Measurements from ENCODE around the gene SLC35F1. TPM values are rescaled to one million over a fixed set of nuclear protein-coding genes. Genes with fewer than 3 reads are reported as not detected.

The SLC35F1 gene
- total and polyA plus RNA-seq, 9 of the 15 experiments (the other 6 are each of a cell fraction or from before 2014, with no cell fraction given): 0.03 to 0.06 TPM; not detected in 7

DNA sequence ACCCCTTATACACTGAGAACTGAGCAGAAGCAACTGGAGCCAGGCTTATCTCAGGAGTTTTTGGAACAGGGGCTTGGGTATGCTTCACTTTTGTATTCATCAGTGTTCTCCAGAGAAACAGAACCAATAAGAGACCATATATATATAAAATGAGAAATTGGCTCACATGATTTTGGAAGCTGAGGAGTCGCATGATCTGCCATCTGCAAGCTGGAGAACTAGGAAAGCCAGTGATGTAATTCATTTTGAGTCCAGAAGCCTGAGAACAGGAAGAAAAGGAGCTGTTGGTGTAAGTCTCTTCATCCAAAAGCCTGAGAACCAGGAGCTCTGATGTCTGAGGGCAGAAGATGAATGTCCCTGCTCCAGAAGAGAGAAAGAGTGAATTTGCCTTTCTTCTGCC is 272.0 kb downstream of the SLC35F1 start (continued):
- TF ChIP-seq, protein P1, sequence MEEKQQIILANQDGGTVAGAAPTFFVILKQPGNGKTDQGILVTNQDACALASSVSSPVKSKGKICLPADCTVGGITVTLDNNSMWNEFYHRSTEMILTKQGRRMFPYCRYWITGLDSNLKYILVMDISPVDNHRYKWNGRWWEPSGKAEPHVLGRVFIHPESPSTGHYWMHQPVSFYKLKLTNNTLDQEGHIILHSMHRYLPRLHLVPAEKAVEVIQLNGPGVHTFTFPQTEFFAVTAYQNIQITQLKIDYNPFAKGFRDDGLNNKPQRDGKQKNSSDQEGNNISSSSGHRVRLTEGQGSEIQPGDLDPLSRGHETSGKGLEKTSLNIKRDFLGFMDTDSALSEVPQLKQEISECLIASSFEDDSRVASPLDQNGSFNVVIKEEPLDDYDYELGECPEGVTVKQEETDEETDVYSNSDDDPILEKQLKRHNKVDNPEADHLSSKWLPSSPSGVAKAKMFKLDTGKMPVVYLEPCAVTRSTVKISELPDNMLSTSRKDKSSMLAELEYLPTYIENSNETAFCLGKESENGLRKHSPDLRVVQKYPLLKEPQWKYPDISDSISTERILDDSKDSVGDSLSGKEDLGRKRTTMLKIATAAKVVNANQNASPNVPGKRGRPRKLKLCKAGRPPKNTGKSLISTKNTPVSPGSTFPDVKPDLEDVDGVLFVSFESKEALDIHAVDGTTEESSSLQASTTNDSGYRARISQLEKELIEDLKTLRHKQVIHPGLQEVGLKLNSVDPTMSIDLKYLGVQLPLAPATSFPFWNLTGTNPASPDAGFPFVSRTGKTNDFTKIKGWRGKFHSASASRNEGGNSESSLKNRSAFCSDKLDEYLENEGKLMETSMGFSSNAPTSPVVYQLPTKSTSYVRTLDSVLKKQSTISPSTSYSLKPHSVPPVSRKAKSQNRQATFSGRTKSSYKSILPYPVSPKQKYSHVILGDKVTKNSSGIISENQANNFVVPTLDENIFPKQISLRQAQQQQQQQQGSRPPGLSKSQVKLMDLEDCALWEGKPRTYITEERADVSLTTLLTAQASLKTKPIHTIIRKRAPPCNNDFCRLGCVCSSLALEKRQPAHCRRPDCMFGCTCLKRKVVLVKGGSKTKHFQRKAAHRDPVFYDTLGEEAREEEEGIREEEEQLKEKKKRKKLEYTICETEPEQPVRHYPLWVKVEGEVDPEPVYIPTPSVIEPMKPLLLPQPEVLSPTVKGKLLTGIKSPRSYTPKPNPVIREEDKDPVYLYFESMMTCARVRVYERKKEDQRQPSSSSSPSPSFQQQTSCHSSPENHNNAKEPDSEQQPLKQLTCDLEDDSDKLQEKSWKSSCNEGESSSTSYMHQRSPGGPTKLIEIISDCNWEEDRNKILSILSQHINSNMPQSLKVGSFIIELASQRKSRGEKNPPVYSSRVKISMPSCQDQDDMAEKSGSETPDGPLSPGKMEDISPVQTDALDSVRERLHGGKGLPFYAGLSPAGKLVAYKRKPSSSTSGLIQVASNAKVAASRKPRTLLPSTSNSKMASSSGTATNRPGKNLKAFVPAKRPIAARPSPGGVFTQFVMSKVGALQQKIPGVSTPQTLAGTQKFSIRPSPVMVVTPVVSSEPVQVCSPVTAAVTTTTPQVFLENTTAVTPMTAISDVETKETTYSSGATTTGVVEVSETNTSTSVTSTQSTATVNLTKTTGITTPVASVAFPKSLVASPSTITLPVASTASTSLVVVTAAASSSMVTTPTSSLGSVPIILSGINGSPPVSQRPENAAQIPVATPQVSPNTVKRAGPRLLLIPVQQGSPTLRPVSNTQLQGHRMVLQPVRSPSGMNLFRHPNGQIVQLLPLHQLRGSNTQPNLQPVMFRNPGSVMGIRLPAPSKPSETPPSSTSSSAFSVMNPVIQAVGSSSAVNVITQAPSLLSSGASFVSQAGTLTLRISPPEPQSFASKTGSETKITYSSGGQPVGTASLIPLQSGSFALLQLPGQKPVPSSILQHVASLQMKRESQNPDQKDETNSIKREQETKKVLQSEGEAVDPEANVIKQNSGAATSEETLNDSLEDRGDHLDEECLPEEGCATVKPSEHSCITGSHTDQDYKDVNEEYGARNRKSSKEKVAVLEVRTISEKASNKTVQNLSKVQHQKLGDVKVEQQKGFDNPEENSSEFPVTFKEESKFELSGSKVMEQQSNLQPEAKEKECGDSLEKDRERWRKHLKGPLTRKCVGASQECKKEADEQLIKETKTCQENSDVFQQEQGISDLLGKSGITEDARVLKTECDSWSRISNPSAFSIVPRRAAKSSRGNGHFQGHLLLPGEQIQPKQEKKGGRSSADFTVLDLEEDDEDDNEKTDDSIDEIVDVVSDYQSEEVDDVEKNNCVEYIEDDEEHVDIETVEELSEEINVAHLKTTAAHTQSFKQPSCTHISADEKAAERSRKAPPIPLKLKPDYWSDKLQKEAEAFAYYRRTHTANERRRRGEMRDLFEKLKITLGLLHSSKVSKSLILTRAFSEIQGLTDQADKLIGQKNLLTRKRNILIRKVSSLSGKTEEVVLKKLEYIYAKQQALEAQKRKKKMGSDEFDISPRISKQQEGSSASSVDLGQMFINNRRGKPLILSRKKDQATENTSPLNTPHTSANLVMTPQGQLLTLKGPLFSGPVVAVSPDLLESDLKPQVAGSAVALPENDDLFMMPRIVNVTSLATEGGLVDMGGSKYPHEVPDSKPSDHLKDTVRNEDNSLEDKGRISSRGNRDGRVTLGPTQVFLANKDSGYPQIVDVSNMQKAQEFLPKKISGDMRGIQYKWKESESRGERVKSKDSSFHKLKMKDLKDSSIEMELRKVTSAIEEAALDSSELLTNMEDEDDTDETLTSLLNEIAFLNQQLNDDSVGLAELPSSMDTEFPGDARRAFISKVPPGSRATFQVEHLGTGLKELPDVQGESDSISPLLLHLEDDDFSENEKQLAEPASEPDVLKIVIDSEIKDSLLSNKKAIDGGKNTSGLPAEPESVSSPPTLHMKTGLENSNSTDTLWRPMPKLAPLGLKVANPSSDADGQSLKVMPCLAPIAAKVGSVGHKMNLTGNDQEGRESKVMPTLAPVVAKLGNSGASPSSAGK (IDR thresholded peaks at IDR 0.05): no peak
- no peak for TF ChIP-seq TCF7 (IDR thresholded peaks at IDR 0.05; ENCODE audit: borderline replicate concordance)
- TF ChIP-seq TAL1 (IDR thresholded peaks at IDR 0.05): no peak
- no peak for TF ChIP-seq E2F5 (CRISPR knock-in tag; IDR thresholded peaks at IDR 0.05)
